HG02571 (cell line): ENCODE results near the gene CD7.

Experiments used
- ATAC-seq: cut with Tn5 transposase; IDR thresholded peaks from one replicate; pipeline ENCODE4 v1.9.1; 2021; ENCODE audit warnings: mild to moderate bottlenecking, moderate library complexity; ENCODE audit not compliant: unreplicated experiment

CD7 gene

DNA sequence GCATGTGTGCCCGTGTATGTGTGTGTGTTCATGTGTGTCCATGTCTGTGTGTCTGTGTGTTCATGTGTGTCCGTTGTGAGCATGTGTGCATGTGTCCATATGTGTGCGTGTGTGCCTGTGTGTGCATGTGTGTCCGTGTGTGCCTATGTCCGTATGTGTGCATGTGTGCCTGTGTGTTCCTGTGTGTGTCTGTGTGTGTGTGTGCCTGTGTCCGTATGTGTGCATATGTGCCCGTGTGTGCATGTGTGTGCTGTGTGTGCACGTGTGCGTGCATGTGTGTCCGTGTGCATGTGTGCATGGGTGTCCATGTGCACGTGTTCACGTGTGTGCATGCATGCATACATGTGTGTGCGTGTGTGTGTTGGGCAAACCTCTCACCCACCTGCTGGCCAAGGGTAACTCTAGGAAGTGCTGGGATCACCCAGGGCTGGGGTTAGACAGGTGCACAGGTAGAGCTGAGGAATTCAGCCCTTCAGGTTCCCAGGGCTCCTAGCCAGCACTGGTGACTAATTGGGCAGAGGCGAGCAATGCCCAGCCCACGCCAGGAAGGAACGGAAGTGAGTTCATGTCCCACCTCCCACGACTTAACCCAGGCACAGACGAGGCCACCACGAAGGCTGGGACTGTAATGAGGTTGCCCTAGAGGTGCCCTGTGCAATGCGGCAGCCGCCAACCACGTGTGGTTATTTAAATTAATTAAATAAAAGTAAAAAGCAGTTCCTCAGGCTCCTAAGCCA, 35.7 kb downstream of the CD7 start:
- no peak for ATAC-seq

DNA sequence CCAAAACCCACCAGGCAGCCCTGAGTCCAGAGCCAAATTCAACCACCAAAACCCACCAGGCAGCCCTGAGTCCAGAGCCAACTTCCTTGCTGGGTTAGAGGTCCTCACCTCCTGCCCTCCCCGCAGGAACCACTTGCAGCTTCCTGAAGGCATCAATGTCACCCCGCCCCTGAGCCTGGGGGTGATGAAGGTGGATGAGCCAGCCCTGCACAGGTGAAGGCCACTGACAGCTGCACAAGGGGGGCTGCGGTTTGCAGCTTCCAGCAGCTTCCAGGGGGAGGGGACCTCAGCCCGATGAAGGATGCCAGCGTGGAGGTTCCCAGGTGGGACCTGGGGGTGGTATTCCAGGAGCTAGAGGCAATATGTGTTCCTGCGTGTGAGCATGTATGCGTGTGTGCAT, 36.3 kb downstream of the CD7 start:
- no peak for ATAC-seq

DNA sequence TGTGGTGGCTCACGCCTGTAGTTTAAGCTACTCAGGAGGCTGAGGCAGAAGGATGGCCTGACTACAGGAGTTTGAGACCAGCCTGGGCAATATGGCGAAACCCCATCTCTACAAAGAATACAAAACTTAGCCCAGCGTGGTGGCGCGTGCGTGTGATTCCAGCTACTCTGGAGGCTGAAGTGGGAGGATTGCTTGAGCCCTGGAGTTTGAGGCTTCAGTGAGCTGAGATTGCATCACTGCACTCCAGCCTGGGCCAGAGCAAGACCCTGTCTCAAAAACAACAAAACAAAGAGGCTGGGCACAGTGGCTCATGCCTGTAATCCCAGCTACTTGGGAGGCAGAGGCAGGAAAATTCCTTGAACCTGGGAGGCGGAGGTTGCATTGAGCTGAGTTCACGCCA, 36.9 kb downstream of the CD7 start:
- no peak for ATAC-seq

DNA sequence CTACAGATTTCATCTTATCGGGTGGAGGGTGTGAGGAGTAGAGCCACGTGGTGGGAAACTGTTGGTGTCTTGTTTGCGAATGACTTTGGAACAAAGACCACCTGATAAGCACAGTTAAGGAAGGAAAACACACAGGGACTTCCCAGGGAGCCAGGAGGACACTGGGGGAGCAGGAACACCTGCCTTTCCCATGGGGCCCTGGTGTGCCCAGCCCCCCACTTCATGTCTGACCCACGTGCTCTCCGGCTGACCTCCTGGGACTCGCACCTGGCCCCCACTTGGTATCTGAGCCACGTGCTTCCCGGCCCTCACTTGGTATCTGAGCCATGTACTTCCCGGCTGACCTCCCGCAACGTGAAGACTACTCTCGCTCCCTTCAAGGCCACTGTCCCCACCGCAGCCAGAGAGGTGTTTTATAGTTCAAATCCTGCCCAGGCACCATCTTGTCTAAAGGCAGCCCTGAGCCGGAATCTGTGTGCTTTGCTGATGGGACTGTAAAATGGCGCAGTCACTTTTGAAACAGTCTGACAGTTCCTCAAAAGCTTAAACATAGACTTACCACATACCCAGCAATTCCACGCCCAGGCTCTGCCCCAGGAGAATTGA, 38.5 kb downstream of the CD7 start:
- ATAC-seq = no peak

DNA sequence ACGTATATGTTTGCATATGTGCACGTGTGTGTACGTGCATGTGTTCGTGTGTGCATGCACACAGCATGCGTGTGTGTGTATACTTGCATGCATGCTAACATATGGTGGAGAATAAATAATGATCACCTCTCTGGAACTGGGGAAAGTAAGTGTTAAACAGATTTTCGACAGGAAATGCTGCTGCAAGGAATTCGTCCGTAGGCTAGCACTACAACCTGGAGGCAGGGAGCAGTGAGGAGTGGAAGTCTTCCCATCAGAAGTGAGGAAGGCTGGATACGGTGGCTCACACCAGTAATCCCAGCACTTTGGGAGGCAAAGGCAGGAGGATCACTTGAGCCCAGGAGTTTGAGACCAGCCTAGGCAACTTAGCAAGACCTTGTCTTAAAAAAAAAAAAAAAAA, 39.1 kb downstream of the CD7 start:
- ATAC-seq = no peak

GRCh38 chr17:82277851-82278250, 39.6 kb downstream of the CD7 start:
- no peak for ATAC-seq

- ATAC-seq = no peak
Observed at GRCh38 chr17:82276938-82277337, 40.5 kb downstream of the CD7 start.

GRCh38 chr17:82275326-82275725, 42.1 kb downstream of the CD7 start:
- no peak for ATAC-seq

DNA sequence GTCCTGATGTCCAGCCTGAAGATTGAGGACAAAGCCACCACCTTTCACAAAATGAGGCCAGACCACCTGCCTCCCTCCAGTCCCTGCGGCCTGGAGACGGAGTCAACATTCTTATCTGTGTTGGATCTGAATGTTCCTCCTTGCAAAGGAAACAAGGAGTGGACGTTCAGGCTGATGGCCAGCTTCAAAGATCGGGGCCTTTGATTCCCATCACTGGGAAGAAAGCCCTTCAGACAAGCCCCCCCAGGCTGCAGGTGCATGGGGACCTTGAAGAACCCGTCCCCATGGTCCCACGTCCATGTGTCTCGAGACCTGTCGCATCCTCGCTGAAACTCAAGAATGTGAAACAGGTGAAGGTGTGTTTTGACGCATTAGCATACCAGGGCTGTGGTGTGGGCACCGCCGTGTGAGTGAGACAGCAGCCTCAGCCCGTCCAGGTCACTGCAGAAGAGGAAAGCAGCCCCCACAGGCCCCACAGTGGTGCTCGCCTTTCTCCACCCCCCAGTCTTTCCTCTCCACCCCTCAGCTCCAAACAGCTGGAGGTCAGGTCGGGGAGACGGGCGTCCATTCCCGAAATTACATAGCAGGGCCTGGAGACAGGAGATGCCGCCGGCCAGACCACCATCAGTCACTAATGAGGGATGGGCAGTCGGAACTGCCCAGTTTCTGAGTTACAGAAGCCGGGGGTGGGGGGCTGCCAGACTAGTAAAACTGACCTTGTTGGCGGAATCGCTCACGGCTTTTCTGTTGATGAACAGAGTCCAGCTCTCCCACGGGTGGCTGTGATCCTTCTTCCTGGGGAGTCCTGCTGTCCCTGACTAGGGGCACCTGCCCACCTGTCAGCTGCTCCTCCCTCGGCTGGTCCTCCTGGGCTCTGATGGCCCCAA, 43.0 kb downstream of the CD7 start:
- ATAC-seq = no peak

GRCh38 chr17:82273327-82274133, 43.9 kb downstream of the CD7 start, which contains the start of gene CSNK1D:
Gene CSNK1D (minus strand): TSS chr17:82273700. CDS start chr17:82273381, 319 bp downstream.
- peak; percentile 57 for ATAC-seq

- no peak for ATAC-seq
Observed at GRCh38 chr17:82272495-82273326, 44.7 kb downstream of the CD7 start.

DNA sequence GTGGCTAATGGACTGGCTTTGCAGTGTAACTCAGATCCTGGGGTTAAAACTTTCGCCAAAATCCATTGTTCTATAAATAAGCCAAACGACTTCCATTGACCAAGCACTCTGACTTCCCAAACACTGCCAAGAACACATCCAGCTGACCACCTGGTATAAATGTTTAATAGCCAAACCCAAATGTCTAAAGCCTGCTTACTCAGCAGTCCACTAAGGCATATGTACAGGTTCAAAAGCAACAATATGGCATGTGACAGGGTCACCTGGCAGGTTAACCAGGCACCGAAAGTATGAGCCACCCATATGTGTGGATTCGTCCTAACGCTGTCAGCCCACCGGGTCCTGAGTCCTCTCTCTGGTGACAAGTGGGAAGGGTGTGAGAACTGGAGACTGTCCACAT, 46.0 kb downstream of the CD7 start:
- no peak for ATAC-seq

- ATAC-seq = no peak
Observed at GRCh38 chr17:82270651-82271050, 46.8 kb downstream of the CD7 start.

DNA sequence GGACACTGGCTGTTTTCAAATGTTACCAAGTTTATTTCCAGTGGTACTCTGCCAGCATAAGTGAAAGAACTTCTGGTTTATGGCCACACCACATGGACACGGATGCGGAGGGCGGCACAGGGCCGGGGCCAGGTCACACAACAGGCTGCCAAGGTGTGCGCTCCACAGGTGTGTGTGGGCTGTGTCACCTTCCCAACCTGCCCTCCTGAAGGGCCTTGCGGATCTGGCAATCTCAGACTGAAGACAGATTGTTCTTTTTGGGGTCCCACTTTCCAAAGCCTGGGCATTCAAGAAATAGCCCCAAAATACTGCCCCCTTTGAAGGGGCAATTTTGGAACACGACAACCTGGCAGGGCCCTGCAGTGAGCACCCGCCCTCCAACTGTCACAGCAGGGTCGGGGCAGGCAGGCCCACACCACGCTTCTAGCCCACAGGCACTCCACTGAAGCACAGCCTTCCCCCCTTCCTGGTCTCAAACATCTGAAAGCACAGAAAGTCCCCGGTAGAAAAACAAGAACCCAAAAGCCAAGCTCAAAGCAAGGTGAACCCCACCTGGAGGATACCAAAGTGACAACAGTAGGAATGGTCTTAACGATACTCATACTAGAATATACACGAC, 47.4 kb downstream of the CD7 start:
- ATAC-seq = no peak

DNA sequence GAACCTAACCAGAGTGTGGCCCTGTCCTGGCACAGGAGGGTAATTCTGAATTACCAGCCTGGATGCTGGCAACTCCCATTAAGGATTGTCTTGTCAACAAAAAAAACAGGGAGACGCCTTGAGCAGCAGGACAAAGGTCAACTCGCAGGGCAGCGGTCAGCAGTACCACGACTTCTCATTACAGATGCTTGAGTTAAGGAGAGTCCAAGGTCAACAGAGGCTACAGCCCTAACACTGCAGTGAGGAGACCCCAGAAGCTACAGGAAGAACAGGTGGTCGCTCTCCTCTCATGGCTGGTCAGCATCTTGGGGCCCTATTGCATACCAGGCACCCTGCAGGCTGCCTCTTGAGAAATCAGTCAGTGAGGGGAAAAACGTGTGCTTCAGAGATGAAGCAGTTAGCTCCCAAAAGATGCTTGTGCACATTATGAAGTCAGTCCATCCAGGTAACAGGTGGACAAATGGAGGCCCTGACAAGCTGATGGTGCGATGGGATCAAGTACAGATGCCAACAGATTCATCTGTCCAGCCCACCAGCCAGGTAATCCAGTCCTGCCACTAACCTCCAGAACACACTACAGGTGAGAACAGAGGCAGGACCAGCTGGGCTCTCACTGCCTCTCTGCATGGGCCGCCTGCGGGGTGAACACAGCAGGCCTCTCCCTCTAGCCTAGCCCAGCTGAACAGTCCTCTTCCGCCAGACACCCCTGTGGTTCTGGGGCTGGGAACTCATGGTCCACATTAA, 48.1 kb downstream of the CD7 start:
- no peak for ATAC-seq

DNA sequence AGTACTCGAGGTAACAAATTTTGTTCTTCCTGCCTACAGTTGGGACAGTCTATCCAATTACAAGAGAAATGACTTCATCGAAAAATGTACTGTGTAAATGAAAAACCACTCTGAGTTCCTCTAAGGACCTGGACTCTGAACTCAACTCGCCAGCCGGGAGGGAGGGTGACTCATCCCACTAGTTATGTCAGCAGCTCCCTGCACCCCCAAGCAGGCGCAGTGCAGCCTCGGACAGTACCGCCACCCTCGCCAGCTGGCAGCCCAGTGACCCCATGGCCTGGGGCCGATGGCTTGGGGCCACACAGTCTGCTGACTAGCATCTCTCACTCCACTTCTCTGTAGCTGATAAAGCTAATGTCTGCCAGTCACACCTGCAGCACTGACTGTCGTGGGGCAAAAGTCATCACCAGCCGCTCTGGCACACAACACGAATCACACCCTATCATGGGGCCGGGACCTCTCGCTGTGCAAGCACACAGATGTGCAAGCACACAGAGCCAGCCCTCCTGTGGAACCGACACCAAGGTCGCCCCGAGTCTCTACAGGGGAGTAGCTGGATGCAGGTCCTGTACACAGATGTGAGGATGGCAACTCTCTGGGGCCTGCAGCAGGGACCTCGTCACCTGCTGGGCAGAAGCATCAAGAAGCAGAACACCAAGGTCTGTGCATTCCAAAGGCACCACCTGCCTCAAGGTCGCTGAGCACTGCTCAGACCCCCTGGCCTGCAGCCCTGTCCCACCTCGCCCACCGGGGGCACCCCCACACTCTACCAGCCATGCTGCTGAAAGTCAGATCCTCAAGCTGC, 49.6 kb downstream of the CD7 start:
- ATAC-seq = no peak

- no peak for ATAC-seq
Observed at GRCh38 chr17:82266142-82266541, 51.3 kb downstream of the CD7 start.
